G401.6 (cell line): ENCODE data around the gene MAPK7.
A peak's percentile ranks its signal among the peaks of the same experiment; 100 is the strongest.
"Not testable (repeated sequence)": the region's sequence is repeated elsewhere in the genome, so short reads cannot be mapped to it uniquely, and the experiment has no call there.

Experiments used
- FAIRE-seq: peaks from 2 replicates; lab custom pipeline; 2012; peaks lifted over from hg19 to GRCh38; lab: Jason Lieb, UNC

The MAPK7 gene

DNA sequence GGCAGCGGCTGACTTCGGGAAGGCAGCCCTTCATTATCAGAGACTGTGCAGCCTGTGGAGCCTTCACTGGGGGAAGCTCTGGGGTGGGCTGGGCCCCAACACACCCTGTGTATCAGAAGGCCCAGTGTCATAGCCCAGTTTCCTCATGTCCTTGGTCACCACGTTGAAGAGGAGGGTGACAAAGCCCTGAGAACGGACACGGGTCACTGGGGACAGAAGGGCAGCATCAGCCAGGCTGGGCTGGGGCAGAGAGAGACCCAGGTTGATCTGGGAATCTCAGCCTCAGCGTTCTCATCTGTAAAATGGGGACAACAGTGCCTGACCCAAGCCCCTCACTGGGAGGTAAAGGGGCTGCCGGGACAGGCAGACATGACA is 35.1 kb upstream of the MAPK7 start:
- no peak for FAIRE-seq

DNA sequence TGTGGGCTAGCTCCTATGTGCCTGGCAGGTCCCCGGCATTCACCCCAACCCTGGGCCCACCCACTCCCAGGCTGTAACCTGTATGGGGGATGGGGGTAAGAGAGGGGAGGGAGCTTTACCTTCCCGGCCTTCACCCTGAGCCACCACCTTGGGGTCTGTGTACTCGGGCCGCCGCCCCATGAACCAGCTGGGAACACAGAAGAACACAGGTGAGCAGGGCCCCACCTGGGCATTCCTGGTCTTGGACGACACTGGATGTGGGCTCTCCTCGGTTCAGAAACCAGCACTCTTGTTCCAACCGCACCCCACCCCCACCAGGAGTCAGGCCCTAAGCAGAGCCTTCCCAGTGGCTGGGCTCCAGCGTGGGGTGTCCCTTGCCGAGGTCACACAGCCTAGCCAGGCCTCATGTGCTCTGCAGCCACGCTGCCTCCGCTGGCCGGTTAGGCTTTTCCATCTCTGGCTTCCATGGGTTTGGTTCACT is 34.6 kb upstream of the MAPK7 start:
- no peak for FAIRE-seq

DNA sequence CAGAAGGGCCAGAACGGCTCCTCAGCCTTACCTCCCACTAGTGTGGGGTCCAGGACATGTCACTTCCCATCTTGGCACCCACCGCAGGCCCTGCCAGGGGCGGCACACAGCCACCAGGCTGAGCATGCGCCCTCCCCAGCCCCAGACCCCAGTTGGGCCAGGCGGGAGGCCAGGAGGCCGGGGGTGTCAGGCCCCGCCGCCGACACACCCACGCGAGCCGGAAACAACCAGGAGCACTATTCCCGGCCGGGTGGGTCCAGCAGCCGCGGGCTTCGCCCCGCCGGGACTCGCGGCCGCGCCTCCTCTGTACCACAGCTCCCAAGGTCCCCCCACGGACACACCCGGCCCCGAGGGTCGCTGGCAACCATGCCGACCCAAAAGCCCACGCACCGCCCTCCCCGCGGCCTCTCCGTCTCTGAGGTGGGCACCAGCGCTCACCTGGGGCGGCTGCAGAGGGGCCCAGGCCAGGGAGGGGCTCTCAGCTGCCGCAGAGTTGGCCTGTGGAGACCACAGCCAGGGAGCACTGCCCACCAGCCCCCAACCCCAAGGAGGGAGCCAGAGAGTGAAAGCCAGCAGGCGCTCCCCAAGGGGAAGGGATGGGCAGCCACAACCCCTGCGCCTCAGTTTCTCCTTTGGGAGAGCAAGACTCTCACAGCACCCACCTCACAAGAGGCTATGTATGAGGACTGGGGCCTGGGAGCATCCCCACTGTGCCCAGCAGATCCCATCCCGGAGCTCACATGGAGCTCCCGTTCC is 33.8 kb upstream of the MAPK7 start:
- no peak for FAIRE-seq

DNA sequence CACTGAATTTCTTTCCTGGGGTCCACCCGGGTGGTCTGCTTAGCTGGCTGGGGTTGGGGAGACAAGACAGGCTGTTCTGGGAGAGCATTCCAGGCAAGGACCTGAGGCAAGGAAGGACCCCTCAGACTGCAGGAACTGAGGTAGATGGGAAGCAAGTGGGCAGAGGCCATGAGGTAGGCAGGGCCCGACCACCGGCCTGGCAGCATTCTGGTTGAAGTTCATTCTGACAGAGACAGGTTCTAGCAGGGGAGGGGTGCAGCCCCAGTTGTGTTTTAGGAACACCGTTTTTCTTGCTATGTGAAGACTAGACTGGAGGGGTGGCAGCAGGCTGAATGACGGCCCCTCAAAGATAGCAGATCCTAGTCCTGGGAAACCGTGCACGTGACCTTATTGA is 33.2 kb upstream of the MAPK7 start:
- no peak for FAIRE-seq

DNA sequence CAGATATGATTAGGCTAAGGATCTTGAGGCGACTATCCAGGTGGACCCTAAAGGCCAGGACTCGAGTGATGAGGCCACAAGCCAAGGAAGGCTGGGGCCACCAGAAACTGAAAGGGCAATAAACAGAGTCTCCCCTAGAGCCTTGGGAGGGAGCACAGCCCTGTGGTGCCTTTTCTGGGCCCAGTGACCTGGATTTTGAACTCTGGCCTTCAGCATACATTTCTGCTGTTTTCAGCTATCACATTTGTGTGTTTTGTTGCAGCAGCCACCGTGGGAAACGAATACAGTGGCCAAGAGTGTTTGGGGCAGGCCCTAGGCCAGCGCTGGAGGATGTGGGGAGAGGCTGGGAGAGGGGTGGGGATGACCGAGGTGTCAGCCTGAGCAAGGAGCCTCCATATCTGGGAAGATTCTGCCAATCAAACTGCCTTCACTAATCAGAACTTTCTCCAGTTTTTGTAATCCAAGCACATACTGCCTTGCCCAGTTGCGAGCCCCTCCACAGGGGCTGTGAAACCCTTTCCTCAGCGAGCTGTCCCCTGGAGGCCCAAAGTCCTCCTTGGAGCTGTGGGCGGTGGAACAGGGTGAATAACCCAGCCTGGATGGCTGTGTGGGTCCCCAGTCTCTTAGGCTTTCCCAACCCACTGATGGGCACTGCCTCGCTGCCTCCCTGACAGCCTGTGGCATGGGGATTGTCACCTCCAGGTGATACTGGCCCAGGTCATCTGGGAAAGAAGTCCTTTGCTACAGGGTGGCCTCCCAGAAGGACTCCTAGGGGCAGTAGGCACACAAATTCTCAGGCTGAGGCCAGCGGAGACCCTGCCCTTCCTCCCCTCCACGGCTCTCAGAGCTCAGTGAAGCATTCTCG is 32.6 kb upstream of the MAPK7 start:
- FAIRE-seq = no peak

DNA sequence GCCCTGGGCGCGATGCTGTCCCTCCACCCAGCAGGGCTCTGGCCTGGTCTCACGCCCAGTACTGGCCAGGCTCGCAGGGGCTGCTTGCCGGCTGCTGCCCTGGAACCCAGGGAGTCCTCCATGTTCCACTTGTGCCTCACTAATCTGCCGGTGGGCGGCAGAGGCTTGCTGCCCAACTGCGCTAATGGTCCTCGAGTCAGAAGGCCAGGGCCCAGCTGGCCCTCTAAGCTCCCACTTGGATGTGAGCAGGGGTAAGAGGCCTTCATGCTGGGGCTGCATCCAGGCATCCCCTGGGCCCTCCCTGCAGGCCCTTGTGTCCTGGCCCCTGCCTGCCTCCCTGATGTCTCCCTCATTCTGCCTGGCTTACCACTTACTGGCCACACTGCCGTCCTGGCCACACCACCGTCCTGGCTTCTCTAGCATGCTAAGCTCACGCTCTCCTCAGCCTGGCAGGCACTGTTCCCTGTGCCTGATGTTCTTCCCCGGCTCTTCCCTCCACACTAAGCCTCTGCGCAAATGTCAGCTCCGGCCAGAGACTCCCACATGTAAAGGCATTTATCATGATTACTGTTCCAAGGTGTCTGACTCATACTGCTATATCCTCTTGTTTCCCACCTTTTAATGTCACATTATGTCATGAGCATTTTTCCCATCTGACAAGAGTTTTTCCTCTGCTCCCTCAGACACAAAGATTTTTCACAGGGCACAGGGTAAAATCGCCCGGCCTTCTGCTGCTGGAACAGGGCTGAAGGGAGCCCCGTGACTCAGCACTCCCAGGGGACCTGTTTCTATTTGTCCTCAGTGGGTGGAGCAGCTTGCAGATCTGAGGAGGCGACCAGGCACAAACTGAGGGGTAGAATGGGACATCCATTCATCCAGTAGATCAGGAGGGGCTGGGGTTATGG is 31.7 kb upstream of the MAPK7 start:
- FAIRE-seq = no peak

DNA sequence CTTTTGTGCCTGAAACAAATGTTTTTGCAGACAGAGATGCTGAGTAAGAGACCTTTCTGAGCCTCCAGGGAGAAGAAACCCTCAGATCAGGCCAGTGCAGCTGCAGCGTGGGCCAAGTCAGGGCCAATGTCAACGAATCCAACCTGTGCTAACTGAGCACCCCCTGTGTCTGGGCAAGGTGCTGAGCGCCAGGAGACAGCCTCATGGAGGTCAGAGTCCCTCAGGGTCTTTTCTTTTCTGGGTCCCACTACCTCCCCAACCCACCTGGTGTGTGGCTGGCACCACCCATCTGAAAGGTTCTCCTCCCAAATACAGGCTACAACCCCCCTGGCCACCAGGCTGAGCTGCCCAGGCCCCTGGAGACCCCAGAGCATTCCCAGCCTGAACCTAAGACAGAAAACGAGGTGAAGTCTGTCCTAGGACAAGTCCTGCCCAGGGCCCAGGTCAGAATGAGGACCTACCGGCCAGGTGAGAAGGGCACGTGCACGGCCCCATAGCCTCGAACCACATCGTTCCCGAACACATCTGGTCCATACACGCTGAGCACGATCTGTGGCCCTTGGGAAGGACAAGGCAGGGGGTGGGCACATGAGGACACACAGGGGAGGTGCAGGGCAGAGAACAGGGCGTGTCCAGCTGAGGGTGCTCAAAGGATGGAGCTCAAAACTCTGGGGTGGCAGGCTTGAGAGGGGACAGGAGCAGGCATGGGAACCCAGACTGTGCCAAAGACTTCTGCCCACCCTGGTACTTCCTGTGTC is 30.8 kb upstream of the MAPK7 start:
- FAIRE-seq = no peak

DNA sequence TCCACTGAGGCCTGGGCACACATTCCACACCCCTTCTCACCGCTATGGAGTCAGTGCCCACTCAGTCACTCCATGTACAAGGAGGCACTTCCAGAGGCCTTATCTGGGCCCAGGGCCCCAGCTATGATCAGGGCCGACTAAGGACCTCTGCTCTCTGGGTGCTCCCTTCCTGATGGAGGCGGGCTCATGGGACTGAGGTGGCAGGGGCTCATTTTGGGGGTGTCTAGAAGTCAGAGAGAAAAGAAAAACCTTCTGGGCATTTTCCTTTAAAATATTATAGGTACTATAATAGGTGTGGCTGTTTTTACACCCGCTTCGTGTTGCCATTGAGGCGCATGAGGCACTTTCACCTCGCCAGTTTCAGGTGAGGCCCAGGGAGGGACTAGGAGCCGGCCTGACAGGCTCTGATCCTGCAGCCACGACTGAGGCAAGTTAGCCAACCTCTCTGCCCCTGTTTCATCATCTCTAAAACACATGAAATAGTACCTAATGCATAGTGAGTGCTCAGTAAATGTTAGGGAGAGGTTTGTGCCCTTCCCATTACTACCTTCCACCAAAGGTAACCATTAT is 30.1 kb upstream of the MAPK7 start:
- FAIRE-seq = no peak

DNA sequence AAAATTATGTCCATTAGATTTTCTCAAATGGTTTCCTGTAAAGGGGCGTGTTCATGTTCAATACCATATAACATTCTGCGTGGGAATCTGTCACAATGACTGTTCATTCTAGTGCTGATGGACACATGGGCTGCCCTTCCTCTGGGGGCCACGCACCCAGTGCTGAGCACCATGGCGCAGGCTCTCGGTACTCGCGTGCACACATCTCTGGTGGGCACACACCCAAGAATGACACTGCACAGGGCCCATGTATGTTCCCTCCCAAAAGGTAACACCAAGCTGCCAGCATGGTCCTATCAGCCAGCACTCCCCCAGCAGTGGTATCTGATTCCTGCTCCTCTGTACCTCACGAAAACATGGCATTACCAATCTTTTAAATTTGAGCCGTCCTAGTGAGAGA is 29.5 kb upstream of the MAPK7 start:
- FAIRE-seq = no peak

DNA sequence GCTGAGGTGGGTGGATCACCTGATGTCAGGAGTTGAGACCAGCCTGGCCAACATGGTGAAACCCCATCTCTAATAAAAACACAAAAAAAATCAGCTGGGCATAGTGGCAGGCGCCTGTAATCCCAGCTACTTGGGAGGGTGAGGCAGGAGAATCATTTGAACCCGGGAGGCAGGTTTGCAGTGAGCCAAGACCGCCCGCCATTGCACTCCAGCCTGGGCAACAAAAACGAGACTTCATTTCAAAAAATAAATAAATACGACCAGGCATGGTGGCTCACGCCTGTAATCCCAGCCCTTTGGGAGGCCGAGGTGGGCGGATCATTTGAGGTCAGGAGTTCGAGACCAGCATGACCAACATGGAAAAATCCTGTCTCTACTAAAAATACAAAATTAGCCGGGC is 24.9 kb upstream of the MAPK7 start:
- FAIRE-seq = not testable (repeated sequence)

DNA sequence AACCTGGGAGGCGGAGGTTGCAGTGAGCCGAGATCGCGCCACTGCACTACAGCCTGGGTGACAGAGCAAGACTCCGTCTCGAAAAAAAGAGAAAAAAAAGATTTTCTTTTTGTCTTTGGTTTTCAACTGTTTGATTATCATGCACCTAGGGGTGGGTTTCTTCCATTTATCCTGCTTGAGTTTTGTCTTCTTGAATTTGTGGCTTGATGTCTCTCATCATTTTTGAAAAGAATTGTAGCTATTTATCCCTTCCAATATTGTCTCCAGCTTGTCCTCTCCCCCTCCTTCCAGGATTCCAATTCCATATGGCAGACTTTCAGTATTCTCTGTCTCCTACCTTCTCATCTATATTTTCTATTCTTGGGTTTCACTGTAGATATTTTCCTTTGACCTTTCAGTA is 23.6 kb upstream of the MAPK7 start:
- no peak for FAIRE-seq

DNA sequence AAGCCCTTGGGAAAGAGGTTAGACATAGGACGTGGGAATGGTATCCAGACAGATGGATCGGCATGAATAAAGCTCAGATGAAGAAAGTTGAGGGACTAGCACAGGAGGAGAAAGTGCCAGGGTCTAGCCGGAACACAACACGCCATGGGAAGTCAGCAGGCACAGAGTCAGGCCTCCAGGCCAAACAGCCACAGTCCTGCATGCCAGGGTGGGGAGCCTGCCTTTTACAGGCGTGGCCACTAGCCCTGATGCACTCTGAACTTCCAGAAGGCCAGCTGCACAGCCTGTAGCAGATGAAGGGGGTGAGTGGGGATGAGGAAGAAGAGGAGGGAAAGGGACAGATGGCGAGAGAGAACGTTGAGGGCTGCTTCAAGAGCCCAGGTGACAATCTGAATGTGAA is 20.9 kb upstream of the MAPK7 start:
- no peak for FAIRE-seq

DNA sequence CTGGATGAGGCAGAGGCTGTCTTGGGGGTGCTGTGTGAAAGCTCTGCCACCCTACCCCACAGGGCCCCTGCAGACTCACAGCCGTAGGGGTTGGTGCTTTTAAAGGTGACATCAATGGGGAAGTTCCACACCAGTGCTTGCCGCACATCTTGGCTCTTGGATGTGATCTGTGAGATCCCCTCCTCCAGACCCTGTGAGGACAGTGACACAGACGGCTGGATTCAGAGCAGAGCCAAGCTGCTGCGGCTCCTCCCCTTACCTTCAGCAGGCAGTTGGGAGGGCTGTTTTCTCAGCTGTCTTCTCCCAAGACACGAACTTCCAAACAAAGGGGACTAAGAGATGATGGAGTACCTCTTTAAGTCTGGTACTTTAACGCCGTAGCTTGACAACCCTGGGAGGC is 20.5 kb upstream of the MAPK7 start:
- FAIRE-seq = no peak

DNA sequence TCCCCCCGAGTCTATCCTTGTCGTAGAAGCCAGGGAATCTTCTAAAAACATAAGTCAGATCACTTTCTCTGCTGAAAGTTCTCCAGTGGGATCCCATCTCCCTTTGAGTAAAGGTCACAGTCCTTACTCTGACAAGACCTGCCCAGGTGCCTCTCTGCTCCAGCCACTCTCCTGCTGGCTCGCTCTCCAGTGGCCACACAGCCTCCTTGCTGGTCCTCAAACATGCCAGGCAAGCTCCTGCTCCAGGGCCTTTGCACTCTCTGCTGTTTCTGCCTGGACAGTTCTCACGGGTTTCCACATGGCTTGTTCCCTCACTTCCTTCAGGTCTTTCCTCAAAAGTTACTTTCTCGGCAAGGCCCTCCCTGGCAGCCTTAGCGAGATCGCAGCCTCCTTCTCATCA is 19.1 kb upstream of the MAPK7 start:
- FAIRE-seq = no peak

DNA sequence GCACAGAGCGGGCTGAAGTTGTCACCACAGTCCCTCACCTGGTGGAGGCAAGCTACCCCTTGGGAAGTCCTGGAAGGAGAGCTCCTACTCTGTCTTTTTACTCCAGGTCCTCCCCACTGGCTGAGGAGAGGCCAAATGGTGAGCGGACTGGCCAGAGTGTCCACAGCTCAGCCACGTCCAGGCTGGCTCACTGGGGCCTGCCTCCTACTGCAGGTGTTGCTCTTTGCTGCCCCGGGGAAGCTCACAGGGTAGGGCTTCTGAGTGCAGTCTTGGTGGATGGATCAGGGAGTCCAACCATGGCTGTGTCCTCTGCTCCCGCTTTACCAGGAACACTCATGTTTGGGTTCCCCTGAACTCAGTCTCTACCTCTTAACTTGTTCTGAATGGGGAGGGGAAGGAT is 18.4 kb upstream of the MAPK7 start:
- no peak for FAIRE-seq

DNA sequence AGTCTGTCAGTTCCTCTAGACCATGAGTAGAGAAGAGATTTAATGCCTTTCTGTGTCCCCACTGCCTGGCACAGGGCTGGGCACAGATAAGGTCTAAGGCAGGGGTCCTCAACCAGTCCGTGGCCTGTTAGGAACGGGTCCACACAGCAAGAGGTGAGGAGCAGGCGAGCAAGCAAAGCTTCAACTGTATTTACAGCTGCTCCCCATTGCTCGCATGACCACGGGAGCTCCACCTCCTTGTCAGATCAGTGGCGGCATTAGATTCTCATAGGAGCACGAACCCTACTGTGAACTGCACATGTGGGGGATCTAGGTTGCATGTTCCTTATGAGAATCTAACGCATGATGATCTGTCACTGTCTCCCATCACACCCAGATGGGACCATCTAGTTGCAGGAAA is 17.5 kb upstream of the MAPK7 start:
- no peak for FAIRE-seq

DNA sequence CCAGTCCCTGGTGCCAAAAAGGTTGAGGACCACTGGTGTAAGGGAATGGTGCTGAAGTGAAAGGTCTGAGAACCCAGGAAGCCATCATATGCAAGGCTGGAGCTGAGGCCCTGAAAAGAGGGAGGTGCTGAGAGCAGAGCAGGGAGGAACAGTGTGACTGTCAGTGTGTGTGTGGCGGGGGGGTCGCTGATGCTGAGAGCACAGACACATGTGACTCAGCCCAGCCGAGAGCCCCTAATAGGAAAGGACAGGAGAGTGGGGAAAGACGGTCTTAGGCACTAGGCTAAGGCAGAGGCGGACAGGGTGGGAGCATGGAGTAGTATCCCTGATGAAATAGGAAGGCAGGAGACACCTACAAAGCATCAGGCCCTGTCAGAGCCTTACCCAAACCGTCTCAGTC is 17.0 kb upstream of the MAPK7 start:
- no peak for FAIRE-seq

DNA sequence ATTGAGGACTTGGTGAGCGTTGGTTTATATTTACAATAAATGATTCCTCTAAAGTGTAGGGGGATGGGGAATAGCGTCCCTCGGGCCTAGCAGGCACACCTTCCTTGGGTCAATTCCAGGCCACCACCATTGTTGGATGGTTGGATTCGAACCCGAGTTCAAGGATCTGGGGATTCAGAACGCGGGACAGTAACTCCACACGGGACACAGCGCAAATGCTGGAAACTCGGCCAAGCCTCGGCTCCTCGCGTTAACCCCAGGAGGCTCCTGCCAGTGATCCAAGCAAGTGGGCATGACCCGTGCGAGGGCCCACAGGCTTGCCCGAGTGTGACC is 16.4 kb upstream of the MAPK7 start:
- no peak for FAIRE-seq

DNA sequence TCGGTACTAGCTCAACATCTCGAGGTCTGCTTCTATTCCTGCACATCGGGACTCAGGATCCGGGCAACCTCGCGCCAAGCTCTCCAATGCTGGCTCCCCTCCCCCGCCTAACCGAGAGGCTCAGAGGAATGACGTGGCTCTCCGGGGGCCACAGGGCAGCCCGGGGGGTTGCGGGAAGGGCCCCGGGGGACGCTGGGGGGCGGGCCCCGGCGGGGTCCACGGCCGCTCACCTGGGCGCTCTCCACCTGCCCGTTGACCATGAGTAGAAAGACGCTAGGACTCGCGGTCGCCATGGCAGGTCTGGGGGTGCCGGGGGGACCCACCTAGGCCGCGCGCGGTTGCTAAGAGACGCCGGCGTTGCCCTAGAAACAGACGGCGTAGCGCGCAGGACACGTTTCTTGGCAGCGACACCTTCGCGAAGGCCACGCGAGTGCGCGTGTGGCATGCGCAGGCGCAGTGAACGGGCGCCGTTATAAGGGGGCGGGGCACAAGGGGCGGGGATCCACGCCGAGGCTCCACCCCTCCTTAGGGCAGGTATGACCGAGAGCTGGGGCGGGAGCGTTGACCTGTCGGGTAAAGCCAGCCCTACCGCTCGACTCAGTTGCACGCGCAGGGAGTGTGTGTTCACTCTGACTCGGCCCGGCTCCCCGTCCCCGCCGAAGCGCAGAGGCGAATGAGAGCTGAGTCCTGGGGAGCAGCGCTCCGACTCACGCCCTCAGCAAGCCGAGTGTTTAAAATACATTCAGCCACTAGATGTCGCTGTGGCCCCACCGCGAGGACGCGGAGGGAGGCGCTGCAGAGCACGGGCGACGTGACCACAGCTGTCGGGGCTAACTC is 15.8 kb upstream of the MAPK7 start, which contains the start of gene B9D1:
TSS of gene B9D1 (minus strand) at position 447 of the 837 bp plus-strand sequence. CDS start at position 293, 154 bp downstream.
- FAIRE-seq = peak; percentile 78

DNA sequence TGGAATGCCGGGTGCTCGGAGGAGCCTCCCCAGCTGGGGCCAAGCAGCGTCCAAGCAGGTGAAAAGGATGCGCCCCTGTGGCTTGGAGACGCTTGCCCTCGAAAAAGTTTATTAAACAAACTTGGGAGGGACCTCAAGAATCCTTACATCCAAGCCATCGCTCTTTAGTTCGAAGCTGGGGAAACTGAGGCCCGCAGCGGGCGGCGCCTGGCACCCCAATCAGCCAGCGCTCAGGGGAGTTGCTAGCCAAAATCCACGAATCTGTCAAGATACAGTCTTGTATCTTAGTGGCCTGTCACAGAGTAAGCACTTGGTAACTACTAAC is 15.2 kb upstream of the MAPK7 start:
- FAIRE-seq = no peak
